SK-N-SH treated with all-trans-retinoic acid at 6 μM for 48 hours (cell line): ENCODE results near the gene LRRC17.

Source experiments
- ATAC-seq: fragments of 200-7000 bp; cut with Tn5 transposase; 3 replicates; pipeline ENCODE4 v1.9.1; 2020; ENCODE audit warnings: mild to moderate bottlenecking, moderate library complexity
- ARNTL ChIP-seq: fragments of 450-650 bp; formaldehyde crosslinking; IDR thresholded peaks from 2 replicates; pipeline ENCODE4 v1.5.0; 2020; ENCODE audit warnings: low read depth, mild to moderate bottlenecking, moderate library complexity, borderline replicate concordance
- BACH2 ChIP-seq: fragments of 250-450 bp; sonication (Bioruptor Pico); IDR thresholded peaks from 2 replicates; pipeline ENCODE4 v1.9.0; 2021; ENCODE audit warnings: mild to moderate bottlenecking, borderline replicate concordance
- CSDC2 ChIP-seq: fragments of 250-450 bp; sonication (Bioruptor Pico); IDR thresholded peaks from 2 replicates; pipeline ENCODE4 v1.5.0; 2020; ENCODE audit warnings: mild to moderate bottlenecking, moderate library complexity
- CSRNP3 ChIP-seq: fragments of 250-450 bp; sonication (Bioruptor Pico); IDR thresholded peaks from 2 replicates; pipeline ENCODE4 v1.5.1; 2021; ENCODE audit warnings: mild to moderate bottlenecking, moderate library complexity
- ESRRG ChIP-seq: fragments of 250-450 bp; sonication (Bioruptor Pico); IDR thresholded peaks from 2 replicates; pipeline ENCODE4 v1.6.1; 2021; ENCODE audit warnings: mild to moderate bottlenecking
- GLIS3 ChIP-seq: fragments of 250-450 bp; sonication (Bioruptor Pico); IDR thresholded peaks from 2 replicates; pipeline ENCODE4 v1.5.0; 2020; ENCODE audit warnings: mild to moderate bottlenecking, moderate library complexity
- ISL1 ChIP-seq: fragments of 250-450 bp; sonication (Bioruptor Pico); IDR thresholded peaks from 2 replicates; pipeline ENCODE4 v2.1.2; 2022; ENCODE audit warnings: mild to moderate bottlenecking, moderate library complexity
- OSR1 ChIP-seq: fragments of 250-450 bp; sonication (Bioruptor Pico); IDR thresholded peaks from 2 replicates; pipeline ENCODE4 v1.8.0; 2022; ENCODE audit warnings: moderate library complexity, mild to moderate bottlenecking, inconsistent platforms
- PPARA ChIP-seq: fragments of 250-450 bp; sonication (Bioruptor Pico); IDR thresholded peaks from 2 replicates; pipeline ENCODE4 v1.5.0; 2020; ENCODE audit warnings: mild to moderate bottlenecking, borderline replicate concordance
- RARB ChIP-seq: fragments of 250-450 bp; sonication (Bioruptor Pico); IDR thresholded peaks from 2 replicates; pipeline ENCODE4 v1.8.0; 2021; ENCODE audit warnings: mild to moderate bottlenecking, moderate library complexity
- SNAI2 ChIP-seq: fragments of 250-450 bp; sonication (Bioruptor Pico); IDR thresholded peaks from 2 replicates; pipeline ENCODE4 v1.5.0; 2020; ENCODE audit warnings: mild to moderate bottlenecking, moderate library complexity
- TCF4 ChIP-seq: fragments of 250-450 bp; sonication (Bioruptor Pico); IDR thresholded peaks from 2 replicates; pipeline ENCODE4 v1.8.0; 2021; ENCODE audit warnings: mild to moderate bottlenecking, moderate library complexity, borderline replicate concordance
- TOX ChIP-seq: fragments of 250-450 bp; sonication (Bioruptor Pico); IDR thresholded peaks from 2 replicates; pipeline ENCODE4 v1.8.0; 2021; ENCODE audit warnings: mild to moderate bottlenecking, moderate library complexity, borderline replicate concordance
- ZFP3 ChIP-seq: fragments of 250-450 bp; sonication (Bioruptor Pico); IDR thresholded peaks from 2 replicates; pipeline ENCODE4 v1.5.0; 2020; ENCODE audit warnings: mild to moderate bottlenecking, moderate library complexity
- ZFP30 ChIP-seq: fragments of 450-650 bp; formaldehyde crosslinking; IDR thresholded peaks from 2 replicates; pipeline ENCODE4 v1.5.0; 2022; ENCODE audit warnings: mild to moderate bottlenecking, moderate library complexity
- ZNF565 ChIP-seq: fragments of 450-650 bp; formaldehyde crosslinking; conservative IDR thresholded peaks from 2 replicates; pipeline ENCODE4 v1.5.0; 2020; ENCODE audit warnings: low read depth, mild to moderate bottlenecking, moderate library complexity
- ZNF70 ChIP-seq: fragments of 450-650 bp; formaldehyde crosslinking; IDR thresholded peaks from 2 replicates; pipeline ENCODE4 v1.5.0; 2020; ENCODE audit warnings: mild to moderate bottlenecking, moderate library complexity
- TF ChIP-seq, protein P1 (sequence below): fragments of 250-450 bp; sonication (Bioruptor Pico); IDR thresholded peaks from 2 replicates; pipeline ENCODE4 v1.8.0; 2021; ENCODE audit warnings: low read depth, mild to moderate bottlenecking, moderate library complexity, borderline replicate concordance
- TF ChIP-seq, protein P2 (sequence below): fragments of 250-450 bp; sonication (Bioruptor Pico); IDR thresholded peaks from 2 replicates; pipeline ENCODE4 v1.8.0; 2020; ENCODE audit warnings: mild to moderate bottlenecking, moderate library complexity, borderline replicate concordance
- TF ChIP-seq, protein P3 (sequence below): fragments of 250-450 bp; sonication (Bioruptor Pico); IDR thresholded peaks from 2 replicates; pipeline ENCODE4 v1.5.1; 2020; ENCODE audit warnings: low read depth, mild to moderate bottlenecking, moderate library complexity

Gene LRRC17

DNA sequence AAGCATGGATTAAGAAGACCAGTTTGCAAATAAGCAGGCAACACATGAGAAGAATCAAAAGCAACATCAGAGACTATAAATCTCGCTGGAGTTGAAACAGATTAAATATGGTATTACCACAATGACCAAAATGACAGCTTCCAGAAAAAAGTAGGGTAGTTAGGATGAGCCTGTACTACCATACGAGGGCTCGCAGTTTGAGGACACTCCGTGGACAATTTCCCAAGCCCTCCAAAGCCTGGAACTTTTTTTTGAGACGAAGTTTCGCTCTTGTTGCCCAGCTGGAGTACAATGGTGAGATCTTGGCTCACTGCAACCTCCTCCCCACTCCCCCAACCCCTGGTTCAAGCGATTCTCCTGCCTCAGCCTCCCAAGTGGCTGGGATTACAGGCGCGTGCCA lies 1.0 kb downstream of the LRRC17 start:
- TF ChIP-seq ZNF70 (CRISPR knock-in tag) = no peak
- TF ChIP-seq, protein P1, sequence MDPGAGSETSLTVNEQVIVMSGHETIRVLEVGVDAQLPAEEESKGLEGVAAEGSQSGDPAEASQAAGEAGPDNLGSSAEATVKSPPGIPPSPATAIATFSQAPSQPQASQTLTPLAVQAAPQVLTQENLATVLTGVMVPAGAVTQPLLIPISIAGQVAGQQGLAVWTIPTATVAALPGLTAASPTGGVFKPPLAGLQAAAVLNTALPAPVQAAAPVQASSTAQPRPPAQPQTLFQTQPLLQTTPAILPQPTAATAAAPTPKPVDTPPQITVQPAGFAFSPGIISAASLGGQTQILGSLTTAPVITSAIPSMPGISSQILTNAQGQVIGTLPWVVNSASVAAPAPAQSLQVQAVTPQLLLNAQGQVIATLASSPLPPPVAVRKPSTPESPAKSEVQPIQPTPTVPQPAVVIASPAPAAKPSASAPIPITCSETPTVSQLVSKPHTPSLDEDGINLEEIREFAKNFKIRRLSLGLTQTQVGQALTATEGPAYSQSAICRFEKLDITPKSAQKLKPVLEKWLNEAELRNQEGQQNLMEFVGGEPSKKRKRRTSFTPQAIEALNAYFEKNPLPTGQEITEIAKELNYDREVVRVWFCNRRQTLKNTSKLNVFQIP (CRISPR knock-in tag) = no peak
- no peak for TF ChIP-seq ARNTL (CRISPR knock-in tag)
- TF ChIP-seq, protein P2, sequence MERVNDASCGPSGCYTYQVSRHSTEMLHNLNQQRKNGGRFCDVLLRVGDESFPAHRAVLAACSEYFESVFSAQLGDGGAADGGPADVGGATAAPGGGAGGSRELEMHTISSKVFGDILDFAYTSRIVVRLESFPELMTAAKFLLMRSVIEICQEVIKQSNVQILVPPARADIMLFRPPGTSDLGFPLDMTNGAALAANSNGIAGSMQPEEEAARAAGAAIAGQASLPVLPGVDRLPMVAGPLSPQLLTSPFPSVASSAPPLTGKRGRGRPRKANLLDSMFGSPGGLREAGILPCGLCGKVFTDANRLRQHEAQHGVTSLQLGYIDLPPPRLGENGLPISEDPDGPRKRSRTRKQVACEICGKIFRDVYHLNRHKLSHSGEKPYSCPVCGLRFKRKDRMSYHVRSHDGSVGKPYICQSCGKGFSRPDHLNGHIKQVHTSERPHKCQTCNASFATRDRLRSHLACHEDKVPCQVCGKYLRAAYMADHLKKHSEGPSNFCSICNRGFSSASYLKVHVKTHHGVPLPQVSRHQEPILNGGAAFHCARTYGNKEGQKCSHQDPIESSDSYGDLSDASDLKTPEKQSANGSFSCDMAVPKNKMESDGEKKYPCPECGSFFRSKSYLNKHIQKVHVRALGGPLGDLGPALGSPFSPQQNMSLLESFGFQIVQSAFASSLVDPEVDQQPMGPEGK (CRISPR knock-in tag) = no peak
- TF ChIP-seq GLIS3 = no peak
- no peak for TF ChIP-seq ZFP3 (CRISPR knock-in tag)
- no peak for TF ChIP-seq CSDC2 (CRISPR knock-in tag)
- TF ChIP-seq OSR1 = no peak
- TF ChIP-seq CSRNP3 (CRISPR knock-in tag) = no peak
- no peak for TF ChIP-seq BACH2 (CRISPR knock-in tag)
- no peak for TF ChIP-seq TOX (CRISPR knock-in tag)
- TF ChIP-seq, all 23 proteins: peak for 0
- ATAC-seq = no peak

DNA sequence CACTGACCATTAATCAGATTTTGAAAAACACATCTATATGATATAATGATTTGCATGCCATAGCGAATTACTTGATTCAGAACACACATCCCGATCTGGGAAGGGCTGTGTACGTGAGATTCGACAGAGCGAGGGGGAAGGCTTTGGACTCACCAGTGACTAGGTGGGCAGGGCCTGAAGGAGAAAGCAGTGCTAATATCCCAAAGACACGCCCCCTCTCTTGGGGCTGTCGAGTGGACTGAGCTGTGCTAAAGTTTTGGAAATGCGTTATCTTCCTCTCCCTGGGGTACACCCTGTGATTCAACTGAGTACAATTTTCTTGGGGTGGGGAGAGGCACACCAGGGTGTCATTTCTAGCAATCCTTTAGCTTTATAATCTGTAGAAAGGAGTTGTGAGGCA lies 1.8 kb downstream of the LRRC17 start:
- peak; percentile 66 for ATAC-seq
- TF ChIP-seq ZFP30 (CRISPR knock-in tag) (no peak), TCF4 (no peak), TOX (CRISPR knock-in tag) (no peak), ARNTL (CRISPR knock-in tag) (no peak), CSDC2 (CRISPR knock-in tag) (no peak), ISL1 (CRISPR knock-in tag) (no peak), SNAI2 (CRISPR knock-in tag) (no peak), ZNF70 (CRISPR knock-in tag) (no peak), OSR1 (no peak)
- TF ChIP-seq, protein P3, sequence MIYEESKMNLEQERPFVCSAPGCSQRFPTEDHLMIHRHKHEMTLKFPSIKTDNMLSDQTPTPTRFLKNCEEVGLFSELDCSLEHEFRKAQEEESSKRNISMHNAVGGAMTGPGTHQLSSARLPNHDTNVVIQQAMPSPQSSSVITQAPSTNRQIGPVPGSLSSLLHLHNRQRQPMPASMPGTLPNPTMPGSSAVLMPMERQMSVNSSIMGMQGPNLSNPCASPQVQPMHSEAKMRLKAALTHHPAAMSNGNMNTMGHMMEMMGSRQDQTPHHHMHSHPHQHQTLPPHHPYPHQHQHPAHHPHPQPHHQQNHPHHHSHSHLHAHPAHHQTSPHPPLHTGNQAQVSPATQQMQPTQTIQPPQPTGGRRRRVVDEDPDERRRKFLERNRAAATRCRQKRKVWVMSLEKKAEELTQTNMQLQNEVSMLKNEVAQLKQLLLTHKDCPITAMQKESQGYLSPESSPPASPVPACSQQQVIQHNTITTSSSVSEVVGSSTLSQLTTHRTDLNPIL (CRISPR knock-in tag) = no peak

DNA sequence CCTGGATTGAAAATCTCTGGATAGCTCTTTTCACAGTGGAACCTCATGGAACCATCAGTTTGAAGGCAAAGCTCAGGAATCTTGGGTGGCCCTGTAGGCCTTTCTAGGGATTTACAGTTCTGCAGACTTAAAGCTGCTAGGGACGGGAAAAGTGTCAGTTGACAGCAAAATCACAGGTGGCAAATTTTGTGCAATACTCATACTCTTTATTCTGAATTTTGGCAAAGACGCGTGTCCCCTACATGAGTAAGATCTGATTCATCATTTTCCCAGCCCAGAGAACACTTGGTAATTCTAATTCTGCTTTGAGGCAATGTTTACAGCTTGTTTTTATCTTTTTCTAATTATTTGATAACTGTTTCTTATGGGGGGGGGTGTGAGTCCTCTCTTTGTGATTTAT lies 3.6 kb downstream of the LRRC17 start:
- TF ChIP-seq ZFP30 (CRISPR knock-in tag) (no peak), CSDC2 (CRISPR knock-in tag) (no peak), ESRRG (CRISPR knock-in tag) (no peak), ZNF565 (no peak), RARB (CRISPR knock-in tag) (no peak), GLIS3 (no peak)
- TF ChIP-seq, protein P2 (CRISPR knock-in tag) = no peak; the same call in 1 of the 2 replicates
- TF ChIP-seq, all 23 proteins: peak for 0
- peak; percentile 13; the same call in 2 of the 3 replicates for ATAC-seq

- peak; percentile 45 for ATAC-seq
Measured at GRCh38 chr7:102916881-102917280, 4.1 kb downstream of the LRRC17 start.

More at GRCh38 chr7:102916881-102917280, 4.1 kb downstream of the LRRC17 start:
- TF ChIP-seq, protein P2 (CRISPR knock-in tag) = no peak
- TF ChIP-seq SNAI2 (CRISPR knock-in tag) = no peak
- TF ChIP-seq CSDC2 (CRISPR knock-in tag) = no peak
- TF ChIP-seq, protein P1 (CRISPR knock-in tag) = no peak
- no peak for TF ChIP-seq TCF4
- no peak for TF ChIP-seq ZNF565
- TF ChIP-seq CSRNP3 (CRISPR knock-in tag) = no peak
- TF ChIP-seq PPARA (CRISPR knock-in tag) = no peak
- TF ChIP-seq ZFP3 (CRISPR knock-in tag) = no peak
- TF ChIP-seq BACH2 (CRISPR knock-in tag) = no peak
- TF ChIP-seq TOX (CRISPR knock-in tag) = no peak
- TF ChIP-seq, all 23 proteins: peak for 0
